ENCODE results near the gene BMPER.

The BMPER gene

GRCh38 chr7:33973231-33974015, 68.1 kb downstream of the BMPER start:
- DNase-seq = no peak

- DNase-seq = no peak
These were observed 74.0 kb downstream of the BMPER start for GRCh38 chr7:33979300-33979806.

- peak; percentile 83 for DNase-seq
These were observed 74.5 kb downstream of the BMPER start for GRCh38 chr7:33979807-33980355.

- DNase-seq = no peak
These were observed 75.9 kb downstream of the BMPER start for GRCh38 chr7:33981226-33981625.

GRCh38 chr7:33981671-33982424, 76.5 kb downstream of the BMPER start:
- DNase-seq = no peak

- peak; percentile 5 for DNase-seq
These were observed 77.1 kb downstream of the BMPER start for GRCh38 chr7:33982425-33982786.

- DNase-seq = no peak
These were observed 81.1 kb downstream of the BMPER start for GRCh38 chr7:33986451-33986850.

- DNase-seq = peak; percentile 91
These were observed 81.9 kb downstream of the BMPER start for GRCh38 chr7:33986951-33987947.

- no peak for DNase-seq
These were observed 91.6 kb downstream of the BMPER start for GRCh38 chr7:33996899-33997298.

GRCh38 chr7:33998476-33998875, 93.1 kb downstream of the BMPER start:
- no peak for DNase-seq

GRCh38 chr7:34011017-34011695, 105.8 kb downstream of the BMPER start:
- DNase-seq = no peak

GRCh38 chr7:34011696-34012095, 106.4 kb downstream of the BMPER start:
- DNase-seq = no peak

GRCh38 chr7:34013421-34013820, 108.1 kb downstream of the BMPER start:
- DNase-seq = no peak

GRCh38 chr7:34015651-34016050, 110.3 kb downstream of the BMPER start:
- DNase-seq = no peak

GRCh38 chr7:34016876-34017275, 111.5 kb downstream of the BMPER start:
- no peak for DNase-seq

GRCh38 chr7:34019301-34019790, 114.0 kb downstream of the BMPER start:
- no peak for DNase-seq

- no peak for DNase-seq
These were observed 117.3 kb downstream of the BMPER start for GRCh38 chr7:34022626-34023025.

GRCh38 chr7:34025600-34025999, 120.3 kb downstream of the BMPER start:
- no peak for DNase-seq

GRCh38 chr7:34026481-34027190, 121.3 kb downstream of the BMPER start:
- DNase-seq = no peak

- no peak for DNase-seq
These were observed 125.8 kb downstream of the BMPER start for GRCh38 chr7:34031156-34031555.

- DNase-seq = no peak
These were observed 129.4 kb downstream of the BMPER start for GRCh38 chr7:34034728-34035127.
